GM21528 (cell line): Measurements from ENCODE around the gene CDC5L.
A peak's percentile ranks its signal among the peaks of the same experiment; 100 is the strongest.

ENCODE experiments used
- ATAC-seq: cut with Tn5 transposase; IDR thresholded peaks from one replicate; pipeline ENCODE4 v1.9.1; 2021; ENCODE audit warnings: mild to moderate bottlenecking, moderate library complexity; ENCODE audit not compliant: unreplicated experiment, low FRiP score

CDC5L gene

GRCh38 chr6:44472250-44472945, 84.9 kb downstream of the CDC5L start:
- no peak for ATAC-seq

- no peak for ATAC-seq
These were observed 86.1 kb downstream of the CDC5L start for GRCh38 chr6:44473393-44474189.

- no peak for ATAC-seq
These were observed 86.7 kb downstream of the CDC5L start for GRCh38 chr6:44474190-44474631.

GRCh38 chr6:44474643-44475042, 87.1 kb downstream of the CDC5L start:
- no peak for ATAC-seq

- peak; percentile 21 for ATAC-seq
These were observed 87.9 kb downstream of the CDC5L start for GRCh38 chr6:44475417-44475778.

- ATAC-seq, result peak; percentile 63
These were observed 88.4 kb downstream of the CDC5L start for GRCh38 chr6:44475779-44476434.

GRCh38 chr6:44476849-44477248, 89.3 kb downstream of the CDC5L start:
- ATAC-seq, result no peak

- no peak for ATAC-seq
These were observed 89.9 kb downstream of the CDC5L start for GRCh38 chr6:44477293-44477894.

- no peak for ATAC-seq
These were observed 90.7 kb downstream of the CDC5L start for GRCh38 chr6:44478158-44478557.

- no peak for ATAC-seq
These were observed 91.2 kb downstream of the CDC5L start for GRCh38 chr6:44478591-44479254.

GRCh38 chr6:44480097-44480541, 92.6 kb downstream of the CDC5L start:
- no peak for ATAC-seq

- no peak for ATAC-seq
These were observed 93.5 kb downstream of the CDC5L start for GRCh38 chr6:44481056-44481455.

- no peak for ATAC-seq
These were observed 94.3 kb downstream of the CDC5L start for GRCh38 chr6:44481760-44482159.

- no peak for ATAC-seq
These were observed 98.3 kb downstream of the CDC5L start for GRCh38 chr6:44485601-44486401.

GRCh38 chr6:44487002-44487401, 99.5 kb downstream of the CDC5L start:
- ATAC-seq, result no peak

GRCh38 chr6:44487586-44487985, 100.1 kb downstream of the CDC5L start:
- no peak for ATAC-seq

- ATAC-seq, result no peak
These were observed 102.6 kb downstream of the CDC5L start for GRCh38 chr6:44489910-44490604.

- no peak for ATAC-seq
These were observed 105.6 kb downstream of the CDC5L start for GRCh38 chr6:44493132-44493531.

GRCh38 chr6:44493593-44493992, 106.1 kb downstream of the CDC5L start:
- no peak for ATAC-seq
